HL-60 (cell line): ENCODE measurements around the gene MDGA2.

Source experiments
- GABPA ChIP-seq: IDR thresholded peaks from 2 replicates; pipeline ENCODE4 v1.6.1; 2012; ENCODE audit warnings: low read depth
- POLR2AphosphoS5 ChIP-seq: IDR thresholded peaks from 2 replicates; pipeline ENCODE4 v1.6.1; 2012; ENCODE audit warnings: low read depth
- SPI1 ChIP-seq: IDR thresholded peaks from 2 replicates; pipeline ENCODE4 v1.6.1; 2012; ENCODE audit warnings: low read depth, mild to moderate bottlenecking, borderline replicate concordance
- TF ChIP-seq, protein P1 (sequence below): IDR thresholded peaks from one replicate; pipeline ENCODE4 v1.5.1; 2011; ENCODE audit warnings: low read length, control low read depth, inconsistent platforms; ENCODE audit not compliant: insufficient read depth
- TF ChIP-seq, protein P2 (sequence below): IDR thresholded peaks from 2 replicates; pipeline ENCODE4 v1.6.1; 2012; ENCODE audit warnings: low read depth; ENCODE audit not compliant: insufficient replicate concordance

DNA sequence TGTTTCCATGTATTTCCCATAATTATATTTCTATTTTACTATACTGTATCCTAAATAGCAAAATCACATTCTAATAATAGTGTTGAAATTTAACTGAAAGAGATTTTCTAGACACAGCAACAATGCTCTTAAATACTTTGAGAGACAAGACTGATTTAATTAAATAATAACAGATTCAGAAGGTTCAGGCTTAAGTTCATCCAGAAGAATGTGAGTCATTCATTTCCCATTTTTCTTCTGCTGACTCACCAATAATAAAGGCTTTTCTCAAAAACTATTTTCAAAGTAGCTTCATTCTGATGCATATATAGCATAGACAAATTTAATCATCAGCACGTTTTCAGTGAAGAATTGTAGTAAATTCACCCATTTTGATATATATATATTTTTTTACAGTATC is 481.4 kb downstream of the MDGA2 start:
- TF ChIP-seq GABPA (no peak), POLR2AphosphoS5 (no peak), SPI1 (no peak)
- TF ChIP-seq, protein P1, sequence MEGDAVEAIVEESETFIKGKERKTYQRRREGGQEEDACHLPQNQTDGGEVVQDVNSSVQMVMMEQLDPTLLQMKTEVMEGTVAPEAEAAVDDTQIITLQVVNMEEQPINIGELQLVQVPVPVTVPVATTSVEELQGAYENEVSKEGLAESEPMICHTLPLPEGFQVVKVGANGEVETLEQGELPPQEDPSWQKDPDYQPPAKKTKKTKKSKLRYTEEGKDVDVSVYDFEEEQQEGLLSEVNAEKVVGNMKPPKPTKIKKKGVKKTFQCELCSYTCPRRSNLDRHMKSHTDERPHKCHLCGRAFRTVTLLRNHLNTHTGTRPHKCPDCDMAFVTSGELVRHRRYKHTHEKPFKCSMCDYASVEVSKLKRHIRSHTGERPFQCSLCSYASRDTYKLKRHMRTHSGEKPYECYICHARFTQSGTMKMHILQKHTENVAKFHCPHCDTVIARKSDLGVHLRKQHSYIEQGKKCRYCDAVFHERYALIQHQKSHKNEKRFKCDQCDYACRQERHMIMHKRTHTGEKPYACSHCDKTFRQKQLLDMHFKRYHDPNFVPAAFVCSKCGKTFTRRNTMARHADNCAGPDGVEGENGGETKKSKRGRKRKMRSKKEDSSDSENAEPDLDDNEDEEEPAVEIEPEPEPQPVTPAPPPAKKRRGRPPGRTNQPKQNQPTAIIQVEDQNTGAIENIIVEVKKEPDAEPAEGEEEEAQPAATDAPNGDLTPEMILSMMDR, result no peak
- TF ChIP-seq, protein P2, sequence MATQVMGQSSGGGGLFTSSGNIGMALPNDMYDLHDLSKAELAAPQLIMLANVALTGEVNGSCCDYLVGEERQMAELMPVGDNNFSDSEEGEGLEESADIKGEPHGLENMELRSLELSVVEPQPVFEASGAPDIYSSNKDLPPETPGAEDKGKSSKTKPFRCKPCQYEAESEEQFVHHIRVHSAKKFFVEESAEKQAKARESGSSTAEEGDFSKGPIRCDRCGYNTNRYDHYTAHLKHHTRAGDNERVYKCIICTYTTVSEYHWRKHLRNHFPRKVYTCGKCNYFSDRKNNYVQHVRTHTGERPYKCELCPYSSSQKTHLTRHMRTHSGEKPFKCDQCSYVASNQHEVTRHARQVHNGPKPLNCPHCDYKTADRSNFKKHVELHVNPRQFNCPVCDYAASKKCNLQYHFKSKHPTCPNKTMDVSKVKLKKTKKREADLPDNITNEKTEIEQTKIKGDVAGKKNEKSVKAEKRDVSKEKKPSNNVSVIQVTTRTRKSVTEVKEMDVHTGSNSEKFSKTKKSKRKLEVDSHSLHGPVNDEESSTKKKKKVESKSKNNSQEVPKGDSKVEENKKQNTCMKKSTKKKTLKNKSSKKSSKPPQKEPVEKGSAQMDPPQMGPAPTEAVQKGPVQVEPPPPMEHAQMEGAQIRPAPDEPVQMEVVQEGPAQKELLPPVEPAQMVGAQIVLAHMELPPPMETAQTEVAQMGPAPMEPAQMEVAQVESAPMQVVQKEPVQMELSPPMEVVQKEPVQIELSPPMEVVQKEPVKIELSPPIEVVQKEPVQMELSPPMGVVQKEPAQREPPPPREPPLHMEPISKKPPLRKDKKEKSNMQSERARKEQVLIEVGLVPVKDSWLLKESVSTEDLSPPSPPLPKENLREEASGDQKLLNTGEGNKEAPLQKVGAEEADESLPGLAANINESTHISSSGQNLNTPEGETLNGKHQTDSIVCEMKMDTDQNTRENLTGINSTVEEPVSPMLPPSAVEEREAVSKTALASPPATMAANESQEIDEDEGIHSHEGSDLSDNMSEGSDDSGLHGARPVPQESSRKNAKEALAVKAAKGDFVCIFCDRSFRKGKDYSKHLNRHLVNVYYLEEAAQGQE, result no peak
